H1 (cell line): Measurements from ENCODE around the gene VPS52. TPM values are rescaled to one million over a fixed set of nuclear protein-coding genes. Genes with fewer than 3 reads are reported as not detected.

Experiments used
- CTCF ChIA-PET: fragments of 300-600 bp; sonication (Branson Sonifier 250); formaldehyde crosslinking; loops from one replicate; lab custom pipeline; 2021; ENCODE audit not compliant: partially characterized antibody; lab: Charles Lee
- POLR2A ChIA-PET: fragments of 300-600 bp; sonication (Branson Sonifier 250); formaldehyde crosslinking; loops from one replicate; lab custom pipeline; 2021; ENCODE audit warnings: inconsistent platforms; ENCODE audit not compliant: partially characterized antibody; lab: Charles Lee
- DNase-seq, 2 experiments: peaks; one replicate each; pipeline versions ENCODE4 v3.0.0 to v3.0.0-alpha.2; 2010 to 2022; ENCODE audit warnings: low spot score in 2 of 2, low read depth in 1 of 2, mixed read lengths in 1 of 2
- FAIRE-seq: peaks from 2 replicates; lab custom pipeline; 2011; peaks lifted over from hg19 to GRCh38; lab: Jason Lieb, UNC
- H2AFZ ChIP-seq: 2 replicates; pipeline ENCODE4 v1.8.1; 2012; ENCODE audit warnings: low read length, inconsistent platforms
- H2AK5ac ChIP-seq: 2 replicates; pipeline ENCODE4 v1.6.1; 2013; ENCODE audit warnings: low read depth, low read length
- H2BK120ac ChIP-seq: replicated peaks from 2 replicates; pipeline ENCODE3; 2013; ENCODE audit warnings: low read depth, low read length, inconsistent platforms
- H2BK12ac ChIP-seq: 2 replicates; pipeline ENCODE4 v1.6.1; 2013; ENCODE audit warnings: low read depth, low read length
- H2BK15ac ChIP-seq: 2 replicates; pipeline ENCODE4 v1.6.1; 2013; ENCODE audit warnings: low read length
- H2BK20ac ChIP-seq: 2 replicates; pipeline ENCODE4 v1.6.1; 2013; ENCODE audit warnings: low read length
- H2BK5ac ChIP-seq: 2 replicates; pipeline ENCODE4 v1.6.1; 2013; ENCODE audit warnings: low read depth, low read length
- H3K14ac ChIP-seq: 2 replicates; pipeline ENCODE4 v1.6.1; 2013; ENCODE audit warnings: inconsistent platforms; ENCODE audit not compliant: insufficient read length
- H3K18ac ChIP-seq: 2 replicates; pipeline ENCODE4 v1.6.1; 2013; ENCODE audit warnings: low read length; ENCODE audit errors: extremely low read depth
- H3K23ac ChIP-seq: 2 replicates; pipeline ENCODE4 v1.6.1; 2013; ENCODE audit warnings: inconsistent platforms; ENCODE audit not compliant: insufficient read length
- H3K23me2 ChIP-seq: 2 replicates; pipeline ENCODE4 v1.6.1; 2013; ENCODE audit warnings: low read depth, low read length
- H3K27ac ChIP-seq: 2 replicates; pipeline ENCODE4 v1.6.1; 2011; ENCODE audit warnings: low read depth, low read length, inconsistent platforms
- H3K27me3 ChIP-seq, 4 experiments: replicated peaks in 1 of 4; 1 replicate in 1 of 4; 2 replicates in 3 of 4; pipeline versions ENCODE4 v1.6.1 to v1.8.1; 2011 to 2013; ENCODE audit warnings: low read length in 3 of 4, mild to moderate bottlenecking in 3 of 4, inconsistent platforms in 2 of 4, mixed read lengths in 2 of 4, moderate library complexity in 1 of 4; ENCODE audit not compliant: control insufficient read depth in 3 of 4, insufficient read depth in 3 of 4; ENCODE audit errors: extremely low read depth in 1 of 4
- H3K36me3 ChIP-seq, 4 experiments: 2 replicates each; pipeline versions ENCODE4 v1.6.1 to v1.8.1; 2011 to 2013; ENCODE audit warnings: mild to moderate bottlenecking in 4 of 4, low read length in 3 of 4, moderate library complexity in 2 of 4, control low read depth in 1 of 4, inconsistent platforms in 1 of 4; ENCODE audit not compliant: insufficient read depth in 4 of 4, control insufficient read depth in 2 of 4
- H3K4ac ChIP-seq: replicated peaks from 2 replicates; pipeline ENCODE3; 2013; ENCODE audit warnings: low read length, low read depth, mixed read lengths, inconsistent platforms; ENCODE audit not compliant: insufficient read length
- H3K4me1 ChIP-seq, 4 experiments: replicated peaks in 1 of 4; 1 replicate in 1 of 4; 2 replicates in 3 of 4; pipeline versions ENCODE4 v1.6.1 to v1.8.1; 2011 to 2013; ENCODE audit warnings: low read length in 3 of 4, inconsistent platforms in 2 of 4, mixed read lengths in 1 of 4; ENCODE audit not compliant: insufficient read depth in 4 of 4, control insufficient read depth in 3 of 4
- H3K4me2 ChIP-seq, 2 experiments: 2 replicates each; pipeline versions ENCODE4 v1.6.1 to v1.8.1; 2011 to 2013; ENCODE audit warnings: low read depth in 2 of 2, low read length in 2 of 2, control low read depth in 1 of 2, inconsistent platforms in 1 of 2, mild to moderate bottlenecking in 1 of 2; ENCODE audit not compliant: insufficient read depth in 1 of 2
- H3K4me3 ChIP-seq, 4 experiments: fragments of 200-600, 300-600 bp in 1 of 4; sonication (generic), shearing (Covaris generic), sonication (Bioruptor Twin) in 1 of 4; 2 replicates each; pipeline versions ENCODE4 v1.5.1 to v1.8.1; 2011 to 2016; ENCODE audit warnings: low read length in 4 of 4, low read depth in 3 of 4, control low read depth in 2 of 4, inconsistent platforms in 2 of 4, mild to moderate bottlenecking in 2 of 4, mixed read lengths in 1 of 4, moderate library complexity in 1 of 4; ENCODE audit not compliant: insufficient read depth in 2 of 4; ENCODE audit errors: extremely low read depth in 1 of 4
- H3K56ac ChIP-seq: replicated peaks from 2 replicates; pipeline ENCODE3; 2013; ENCODE audit warnings: low read depth, mild to moderate bottlenecking, mixed read lengths, low read length, inconsistent platforms; ENCODE audit not compliant: insufficient read length
- H3K79me1 ChIP-seq: 2 replicates; pipeline ENCODE4 v1.6.1; 2013; ENCODE audit warnings: low read depth, low read length, control low read depth
- H3K79me2 ChIP-seq, 2 experiments: 2 replicates each; pipeline versions ENCODE4 v1.6.1 to v1.8.1; 2012 to 2013; ENCODE audit warnings: low read length in 2 of 2, mild to moderate bottlenecking in 2 of 2, inconsistent platforms in 1 of 2; ENCODE audit not compliant: insufficient read depth in 2 of 2, control insufficient read depth in 1 of 2
- H3K9ac ChIP-seq, 4 experiments: replicated peaks in 1 of 4; 1 replicate in 1 of 4; 2 replicates in 3 of 4; pipeline versions ENCODE4 v1.6.1 to v1.8.1; 2011 to 2013; ENCODE audit warnings: low read depth in 3 of 4, low read length in 3 of 4, control low read depth in 2 of 4, mild to moderate bottlenecking in 2 of 4, moderate library complexity in 2 of 4, inconsistent platforms in 1 of 4; ENCODE audit errors: extremely low read depth in 1 of 4
- H3K9me3 ChIP-seq, 2 experiments: 2 replicates each; pipeline versions ENCODE4 v1.6.1 to v1.8.1; 2012 to 2013; ENCODE audit warnings: mild to moderate bottlenecking in 2 of 2, moderate library complexity in 2 of 2, control low read depth in 1 of 2, inconsistent platforms in 1 of 2, low read depth in 1 of 2, low read length in 1 of 2, mixed read lengths in 1 of 2; ENCODE audit not compliant: insufficient read depth in 2 of 2
- H4K20me1 ChIP-seq, 2 experiments: replicated peaks in 1 of 2; 2 replicates each; pipeline versions ENCODE3 to v1.8.1; 2011 to 2013; ENCODE audit warnings: inconsistent platforms in 2 of 2, low read length in 2 of 2, mild to moderate bottlenecking in 1 of 2; ENCODE audit not compliant: insufficient read depth in 2 of 2, control insufficient read depth in 1 of 2
- H4K5ac ChIP-seq: 2 replicates; pipeline ENCODE4 v1.6.1; 2013; ENCODE audit warnings: low read length, low read depth, mixed read lengths, inconsistent platforms; ENCODE audit not compliant: insufficient read length
- H4K8ac ChIP-seq: 2 replicates; pipeline ENCODE4 v1.8.0; 2013; ENCODE audit warnings: mild to moderate bottlenecking, moderate library complexity, low read length, inconsistent platforms; ENCODE audit not compliant: insufficient read depth; ENCODE audit errors: extremely low read depth
- H4K91ac ChIP-seq: replicated peaks from 2 replicates; pipeline ENCODE3; 2013; ENCODE audit warnings: low read length, mixed read lengths, inconsistent platforms; ENCODE audit not compliant: insufficient read length
- CBX8 ChIP-seq: fragments of 300-800, 300-1000 bp; sonication (generic); IDR thresholded peaks from 2 replicates; pipeline ENCODE4 v1.7.1; 2016; ENCODE audit warnings: low read depth, low read length, borderline replicate concordance
- CEBPB ChIP-seq: IDR thresholded peaks from 2 replicates; pipeline ENCODE4 v1.6.1; 2012; ENCODE audit warnings: low read depth, low read length
- HDAC2 ChIP-seq, 2 experiments: fragments of 300-600 bp in 1 of 2; sonication (generic) in 1 of 2; IDR thresholded peaks; 2 replicates each; pipeline ENCODE4 v1.6.1; 2011 to 2012; ENCODE audit warnings: low read depth in 2 of 2, low read length in 2 of 2, mild to moderate bottlenecking in 2 of 2, moderate library complexity in 2 of 2, borderline replicate concordance in 1 of 2, inconsistent platforms in 1 of 2
- KDM5A ChIP-seq: fragments of 200-600 bp; IDR thresholded peaks from 2 replicates; pipeline ENCODE4 v1.7.1; 2012; ENCODE audit warnings: mild to moderate bottlenecking, low read length, inconsistent platforms, mixed read lengths
- RBBP5 ChIP-seq: IDR thresholded peaks from 2 replicates; pipeline ENCODE4 v1.7.1; 2012; ENCODE audit warnings: low read depth, mild to moderate bottlenecking, inconsistent platforms, low read length, moderate library complexity, borderline replicate concordance
- RNF2 ChIP-seq: fragments of 200-900, 300-1000 bp; sonication (generic); IDR thresholded peaks from 2 replicates; pipeline ENCODE4 v1.7.1; 2016; ENCODE audit warnings: borderline replicate concordance, low read depth, mild to moderate bottlenecking, antibody characterized with exemption, low read length; ENCODE audit not compliant: poor library complexity, severe bottlenecking; ENCODE audit errors: missing control alignments
- SUZ12 ChIP-seq: fragments of 200-600 bp; sonication (generic); IDR thresholded peaks from 2 replicates; pipeline ENCODE4 v1.6.1; 2012; ENCODE audit warnings: mild to moderate bottlenecking, inconsistent platforms, low read length, moderate library complexity, mixed read lengths
- TCF12 ChIP-seq: IDR thresholded peaks from 2 replicates; pipeline ENCODE4 v1.6.1; 2011; ENCODE audit warnings: low read depth, mild to moderate bottlenecking, low read length
- TEAD4 ChIP-seq: IDR thresholded peaks from 2 replicates; pipeline ENCODE4 v1.6.1; 2012; ENCODE audit warnings: low read depth, low read length, inconsistent platforms, mixed read lengths
- WGBS, 2 experiments: shearing (Covaris generic) in 1 of 2; methylation state at CpG; one replicate each; pipeline versions ENCODE4 v1.1.6 to v1.1.7; 2013 to 2015; ENCODE audit warnings: low lambda C conversion rate in 2 of 2, mixed read lengths in 2 of 2, inconsistent platforms in 1 of 2, low coverage in 1 of 2, missing lambda C conversion rate in 1 of 2; ENCODE audit not compliant: insufficient replicate concordance in 2 of 2, insufficient coverage in 1 of 2, insufficient read length in 1 of 2; ENCODE audit errors: extremely low coverage in 1 of 2, missing lambda C conversion rate in 1 of 2; 5-methylcytosine and 5-hydroxymethylcytosine counted together
- polyA plus RNA-seq, 7 experiments: library from polyadenylated mRNA; depleted of rRNA in 3 of 7; stranded (reverse) in 5 of 7; unstranded in 2 of 7; fragments of >200 nt in 5 of 7; fragments of 200-250 nt in 2 of 7; gene quantifications; 1 replicate in 5 of 7; 2 replicates in 1 of 7; 4 replicates in 1 of 7; pipeline versions ENCODE4 v1.2.1 to v1.2.3, GENCODE V29; 2011 to 2013; ENCODE audit warnings: missing spikeins in 2 of 7, mixed read lengths in 2 of 7
- total RNA-seq: library from RNA; stranded (reverse); fragmentation: NEBNext Ultra II Directional; extraction: Animal tissue kit (Norgen Biotek cat#: 25700); gene quantifications from 2 replicates; pipeline ENCODE4 v1.2.1, GENCODE V29; 2021

The VPS52 gene
- total and polyA plus RNA-seq, 2 of the 8 experiments (the other 6 are each of a cell fraction or from before 2014, with no cell fraction given) = 36.5 to 86.3 TPM

GRCh38 chr6:33295621-33296369 is 24.1 kb upstream of the VPS52 start:
- Histone ChIP-seq H4K91ac (no peak overlapping the region), H2BK20ac (no peak overlapping the region), H3K9ac (peak overlapping the region in 1 of 4 experiments; percentile 37; a peak in 2 of 7 replicates), H3K18ac (no peak overlapping the region), H3K79me2 (peaks cover 0 to 18% of the 10 kb centered on the region in 2 experiments; a peak in 2 of 4 replicates), H3K4ac (no peak overlapping the region), H4K8ac (no peak overlapping the region), H3K79me1 (peaks cover 6% of the 10 kb centered on the region; the same call in 1 of the 2 replicates), H3K27me3 (no peaks in the 10 kb centered on the region), H3K9me3 (no peaks in the 10 kb centered on the region), H3K14ac (no peak overlapping the region), H2BK12ac (no peak overlapping the region), H3K27ac (no peak overlapping the region), H2BK5ac (no peak overlapping the region), H3K36me3 (peaks cover 12 to 21% (median 17%) of the 10 kb centered on the region in 4 experiments; a peak in 7 of 8 replicates), H3K4me1 (peaks cover 0 to 6% (median 4%) of the 10 kb centered on the region in 4 experiments; a peak in 6 of 7 replicates), H2AFZ (no peak overlapping the region), H2AK5ac (no peak overlapping the region), H3K4me3 (no peak overlapping the region), H3K56ac (no peak overlapping the region), H4K5ac (no peak overlapping the region), H3K4me2 (no peak overlapping the region; a peak in 1 of 4 replicates), H2BK15ac (no peak overlapping the region), H3K23me2 (peaks cover 16% of the 10 kb centered on the region), H2BK120ac (no peak overlapping the region), H4K20me1 (peaks cover 0 to 3% of the 10 kb centered on the region in 2 experiments), H3K23ac (no peak overlapping the region)
- TF ChIP-seq RBBP5 (no peak), KDM5A (no peak), CBX8 (no peak), CEBPB (no peak), TCF12 (no peak), RNF2 (no peak), SUZ12 (no peak), TEAD4 (no peak), HDAC2 (IDR thresholded peaks at IDR 0.05; ENCODE audit: borderline replicate concordance in 1 of 2, low read depth in 2 of 2, low read length in 2 of 2) (no peak)
- no peak for FAIRE-seq
- ChIA-PET CTCF (interaction anchor here (1.4 to 6.2 kb wide), 2 partner anchors 17 to 24 kb away, joined by 5 to 77 read pairs; partner anchors contain the start of genes B3GALT4, RPS18 and VPS52), POLR2A (interaction anchor here (1.4 to 16.7 kb wide), 5 partner anchors 7 to 138 kb away, joined by 3 to 337 read pairs (median 70); partner anchors contain the start of genes B3GALT4, PFDN6, RPS18 and TAPBP)
- DNase-seq = no peak
- WGBS, 2 experiments = 88% methylated on average over 11 of the region's 15 CpGs; no CpG with 5 or more reads in 1 of the 2 experiments
